HepG2 (cell line): ENCODE results near the gene SH2D2A. TPM values are rescaled to one million over a fixed set of nuclear protein-coding genes. Genes with fewer than 3 reads are reported as not detected.
A peak's percentile ranks its signal among the peaks of the same experiment; 100 is the strongest.
"Not testable (repeated sequence)": the region's sequence is repeated elsewhere in the genome, so short reads cannot be mapped to it uniquely, and the experiment has no call there.

ENCODE experiments used
- ATAC-seq: fragments of 200-7000 bp; cut with Tn5 transposase; 3 replicates; pipeline ENCODE4 v1.9.1; 2020; ENCODE audit warnings: mild to moderate bottlenecking, moderate library complexity
- BruUV-seq: library from RNA; stranded (reverse); fragments of 400-500 nt; replicated peaks from 2 replicates; lab custom pipeline; 2021; lab: Mats Ljungman, UMichigan
- CTCF ChIA-PET: fragments of 300-600 bp; formaldehyde crosslinking; extraction: SDS; loops from one replicate; lab custom pipeline; 2021; ENCODE audit warnings: low total read pairs, inconsistent platforms, low intra/inter-chr PET ratio; lab: Yijun Ruan, JAX
- POLR2A ChIA-PET: fragments of 350-600 bp; sonication (Branson Sonifier 250); formaldehyde crosslinking; loops from one replicate; lab custom pipeline; 2020; ENCODE audit warnings: antibody characterized with exemption, inconsistent platforms; lab: Yijun Ruan, JAX
- DNase-seq: peaks from one replicate; pipeline ENCODE4 v3.0.0-alpha.2; 2015; ENCODE audit warnings: low spot score
- FAIRE-seq: peaks from 3 replicates; lab custom pipeline; 2011; peaks lifted over from hg19 to GRCh38; lab: Jason Lieb, UNC
- H2AFZ ChIP-seq: one replicate; pipeline ENCODE4 v1.6.1; 2011; ENCODE audit warnings: low read length, inconsistent platforms
- H3K27ac ChIP-seq: fragments of 300-600 bp; 3 replicates; pipeline ENCODE4 v1.8.0; 2011; ENCODE audit warnings: mixed run types, mild to moderate bottlenecking, mixed read lengths, low read length, inconsistent platforms; ENCODE audit not compliant: insufficient read depth; ENCODE audit errors: extremely low read length
- H3K27me3 ChIP-seq, 2 experiments: fragments of 200-600 bp in 1 of 2; 2 replicates in 1 of 2; 3 replicates in 1 of 2; pipeline versions ENCODE4 v1.6.0 to v1.8.0; 2011; ENCODE audit warnings: low read length in 2 of 2, mild to moderate bottlenecking in 2 of 2, moderate library complexity in 2 of 2, inconsistent platforms in 1 of 2; ENCODE audit not compliant: insufficient read depth in 2 of 2, control insufficient read depth in 1 of 2
- H3K36me3 ChIP-seq, 2 experiments: fragments of 200-600 bp in 1 of 2; replicated peaks in 1 of 2; 2 replicates in 1 of 2; 3 replicates in 1 of 2; pipeline versions ENCODE4 v1.5.1 to v1.8.0; 2011; ENCODE audit warnings: low read length in 2 of 2, inconsistent platforms in 1 of 2; ENCODE audit not compliant: insufficient read depth in 2 of 2, control insufficient read depth in 1 of 2
- H3K4me1 ChIP-seq: 2 replicates; pipeline ENCODE4 v1.5.1; 2012; ENCODE audit warnings: low read length, inconsistent platforms; ENCODE audit not compliant: insufficient read depth
- H3K4me2 ChIP-seq: 2 replicates; pipeline ENCODE4 v1.6.0; 2011; ENCODE audit warnings: low read depth, low read length, inconsistent platforms
- H3K4me3 ChIP-seq, 3 experiments: fragments of 200-600 bp in 1 of 3; sonication (generic), shearing (Covaris generic) in 1 of 3; replicated peaks in 1 of 3; 2 replicates each; pipeline ENCODE4 v1.5.1; 2011 to 2016; ENCODE audit warnings: low read length in 3 of 3, inconsistent platforms in 2 of 3, low read depth in 2 of 3, mild to moderate bottlenecking in 2 of 3, control low read depth in 1 of 3, mixed read lengths in 1 of 3; ENCODE audit not compliant: insufficient read depth in 1 of 3
- H3K79me2 ChIP-seq: one replicate; pipeline ENCODE4 v1.6.1; 2011; ENCODE audit warnings: low read length, inconsistent platforms; ENCODE audit not compliant: insufficient read depth
- H3K9ac ChIP-seq: 2 replicates; pipeline ENCODE4 v1.6.0; 2011; ENCODE audit warnings: mild to moderate bottlenecking, low read depth, low read length, inconsistent platforms; ENCODE audit not compliant: insufficient read depth
- H3K9me3 ChIP-seq: 2 replicates; pipeline ENCODE4 v1.5.1; 2012; ENCODE audit warnings: mild to moderate bottlenecking, low read length
- H4K20me1 ChIP-seq: 2 replicates; pipeline ENCODE4 v1.6.0; 2011; ENCODE audit warnings: inconsistent platforms, mild to moderate bottlenecking, low read length, moderate library complexity; ENCODE audit not compliant: insufficient read depth
- CBX2 ChIP-seq, 2 experiments: fragments of 200-600 bp in 1 of 2; sonication (generic); formaldehyde crosslinking in 1 of 2; IDR thresholded peaks; 2 replicates each; pipeline versions ENCODE4 v1.7.0 to v1.8.1; 2018 to 2022; ENCODE audit warnings: low read depth in 2 of 2, low read length in 1 of 2, mild to moderate bottlenecking in 1 of 2, missing genetic modification reagents in 1 of 2
- ZNF407 ChIP-seq: sonication (generic); formaldehyde crosslinking; IDR thresholded peaks from one replicate; pipeline ENCODE4 v1.5.1; 2020; ENCODE audit warnings: mild to moderate bottlenecking, missing genetic modification reagents; ENCODE audit errors: not compliant biosample characterization
- WGBS: methylation state at CpG from one replicate; pipeline ENCODE4 v1.1.6; 2017; ENCODE audit warnings: low lambda C conversion rate; 5-methylcytosine and 5-hydroxymethylcytosine counted together
- in situ Hi-C: cut with HindIII; loops from 2 replicates; pipeline ENCODE4 v1.10.0; 2017; ENCODE audit warnings: low pct_unique_long_range_greater_than_20kb; ENCODE audit not compliant: extremely low pct_ligation_motif_present
- intact Hi-C: fragments of 100-400 bp; cut with micrococcal nuclease; formaldehyde crosslinking; loops from one replicate; pipeline ENCODE4 v1.10.0; 2022; ENCODE audit not compliant: unreplicated experiment
- polyA plus RNA-seq, 8 experiments: library from polyadenylated mRNA; depleted of rRNA in 3 of 8; stranded (reverse) in 7 of 8; unstranded in 1 of 8; fragments of >200 nt; fragmentation: Illumina TruSeq in 4 of 8; extraction: Trizol in 4 of 8; gene quantifications; 2 replicates each; pipeline versions ENCODE4 v1.2.1 to v1.2.3, GENCODE V29; 2011 to 2016; ENCODE audit warnings: low read depth in 4 of 8, missing spikeins in 1 of 8, mixed read lengths in 1 of 8; ENCODE audit not compliant: insufficient read depth in 1 of 8
- total RNA-seq, 5 experiments: library from RNA; depleted of rRNA; stranded (reverse); fragments of >200 nt; fragmentation: Illumina TruSeq; extraction: Trizol; gene quantifications; 2 replicates each; pipeline ENCODE4 v1.2.3, GENCODE V29; 2016; ENCODE audit warnings: low read depth in 1 of 5

The SH2D2A gene
- total and polyA plus RNA-seq, 2 of the 13 experiments (the other 11 are each of a cell fraction or from before 2014, with no cell fraction given), result 0.57 to 0.73 TPM

- peak; percentile 12 for TF ChIP-seq ZNF407 (CRISPR knock-in tag)
Measured at GRCh38 chr1:156766298-156767100, 50.1 kb downstream of the SH2D2A start (continued).

GRCh38 chr1:156765666-156766065, 51.0 kb downstream of the SH2D2A start:
- in situ Hi-C loops (loop anchor here (5.0 kb wide), 1 partner anchor 38 kb away; the partner anchor contains the start of genes ISG20L2 and METTL25B), intact Hi-C loops (no loop called here)
- peaks cover 37% of the 10 kb centered on the region for H3K79me2 ChIP-seq
- peak overlapping the region; percentile 71 to 85 (median 77); a peak in 4 of 6 replicates for H3K4me3 ChIP-seq
- H3K27ac ChIP-seq, result no peak overlapping the region
- peak overlapping the region; percentile 83 for H3K4me2 ChIP-seq
- FAIRE-seq (no peak), ATAC-seq (no peak), DNase-seq (no peak)
- H3K36me3 ChIP-seq, result peaks cover 3 to 8% of the 10 kb centered on the region in 2 experiments; a peak in 1 of 5 replicates
- no peaks in the 10 kb centered on the region for H3K9me3 ChIP-seq
- H3K9ac ChIP-seq, result peak overlapping the region; percentile 82
- ChIA-PET POLR2A (interaction anchor here (1.3 to 6.5 kb wide), 5 partner anchors 9 to 308 kb away, joined by 3 to 125 read pairs (median 66); partner anchors contain the start of genes HDGF, ISG20L2, METTL25B and MRPL24), CTCF (no interaction called here)
- peaks cover 5% of the 10 kb centered on the region; the same call in 1 of the 2 replicates for H4K20me1 ChIP-seq
- no peaks in the 10 kb centered on the region; a peak in 1 of 5 replicates for H3K27me3 ChIP-seq
- TF ChIP-seq CBX2 (IDR thresholded peaks at IDR 0.05; ENCODE audit: low read depth, low read length) (no peak), CBX2 (CRISPR knock-in tag; IDR thresholded peaks at IDR 0.05; ENCODE audit: low read depth) (no peak)
- BruUV-seq, result no TSS peak
- peaks cover 33% of the 10 kb centered on the region for H3K4me1 ChIP-seq
- 89% methylated on average over 5 of the region's 5 CpGs for WGBS
- no peak overlapping the region for H2AFZ ChIP-seq

GRCh38 chr1:156765136-156765535, 51.5 kb downstream of the SH2D2A start:
- H3K27ac ChIP-seq, H3K4me3 ChIP-seq, H3K36me3 ChIP-seq, FAIRE-seq, H3K9ac ChIP-seq, CTCF ChIA-PET, intact Hi-C loops, H3K27me3 ChIP-seq, H4K20me1 ChIP-seq, H2AFZ ChIP-seq, BruUV-seq, DNase-seq, H3K4me2 ChIP-seq, H3K9me3 ChIP-seq, ATAC-seq: not testable (repeated sequence)
- Histone ChIP-seq H3K4me1 (peaks cover 28% of the 10 kb centered on the region), H3K79me2 (peaks cover 32% of the 10 kb centered on the region)
- 96% methylated on average over 15 of the region's 15 CpGs for WGBS
- in situ Hi-C loops, result loop anchor here (5.0 kb wide), 1 partner anchor 38 kb away; the partner anchor contains the start of genes ISG20L2 and METTL25B
- POLR2A ChIA-PET, result interaction anchor here (2.5 to 6.5 kb wide), 3 partner anchors 13 to 37 kb away, joined by 8 to 125 read pairs (median 100); partner anchors contain the start of genes HDGF, ISG20L2, METTL25B and MRPL24
